HG02981 (cell line): ENCODE data around the gene MEDAG.

Experiments used
- ATAC-seq: cut with Tn5 transposase; IDR thresholded peaks from one replicate; pipeline ENCODE4 v1.9.1; 2021; ENCODE audit warnings: mild to moderate bottlenecking, moderate library complexity; ENCODE audit not compliant: unreplicated experiment

The MEDAG gene

GRCh38 chr13:30905932-30906383 lies at the start of gene MEDAG:
MEDAG (plus strand) TSS chr13:30906271; CDS start chr13:30906516, 245 bp downstream.
- no peak for ATAC-seq

GRCh38 chr13:30857018-30857417 lies 49.1 kb upstream of the MEDAG start:
- ATAC-seq: no peak

GRCh38 chr13:30857636-30858035 lies 48.4 kb upstream of the MEDAG start:
- ATAC-seq: no peak

DNA sequence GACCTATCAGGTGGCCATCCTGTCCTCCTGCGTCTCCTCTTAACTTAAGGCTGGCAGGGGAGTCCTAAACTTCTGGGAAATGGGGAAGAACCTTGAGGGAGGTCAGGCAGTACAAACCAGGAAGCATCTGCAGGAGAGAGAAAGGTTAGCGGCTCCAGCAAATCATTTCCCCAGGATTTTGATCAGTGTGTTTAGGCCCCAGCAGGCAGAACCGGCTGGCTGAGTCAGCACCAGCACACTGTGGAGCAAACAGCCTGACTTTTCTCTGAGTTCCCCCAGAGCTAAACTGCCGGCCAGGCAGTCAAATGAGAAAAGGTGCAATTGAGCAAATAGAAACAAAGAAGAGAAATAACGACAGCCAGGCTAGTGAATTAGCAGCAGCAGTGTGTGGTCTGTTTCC lies 46.7 kb upstream of the MEDAG start:
- no peak for ATAC-seq

DNA sequence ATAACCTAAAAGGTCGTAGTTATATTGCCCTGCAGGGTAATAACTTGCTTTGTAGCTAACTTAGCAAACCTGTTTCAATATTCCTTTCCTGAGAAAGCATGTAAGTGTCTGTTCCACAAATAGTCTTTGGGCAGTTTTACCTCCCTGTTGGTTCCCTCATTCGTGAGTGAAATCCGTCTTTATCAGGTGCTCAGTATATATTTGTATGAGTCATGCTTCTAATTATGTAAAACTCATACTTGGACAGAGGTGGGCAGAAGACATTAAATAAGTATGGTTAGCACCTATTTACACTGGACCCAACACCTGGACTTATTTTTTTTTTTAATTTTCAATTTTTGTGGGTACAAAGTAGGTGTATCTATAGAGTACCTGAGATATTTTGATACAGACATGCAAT lies 44.9 kb upstream of the MEDAG start:
- no peak for ATAC-seq

DNA sequence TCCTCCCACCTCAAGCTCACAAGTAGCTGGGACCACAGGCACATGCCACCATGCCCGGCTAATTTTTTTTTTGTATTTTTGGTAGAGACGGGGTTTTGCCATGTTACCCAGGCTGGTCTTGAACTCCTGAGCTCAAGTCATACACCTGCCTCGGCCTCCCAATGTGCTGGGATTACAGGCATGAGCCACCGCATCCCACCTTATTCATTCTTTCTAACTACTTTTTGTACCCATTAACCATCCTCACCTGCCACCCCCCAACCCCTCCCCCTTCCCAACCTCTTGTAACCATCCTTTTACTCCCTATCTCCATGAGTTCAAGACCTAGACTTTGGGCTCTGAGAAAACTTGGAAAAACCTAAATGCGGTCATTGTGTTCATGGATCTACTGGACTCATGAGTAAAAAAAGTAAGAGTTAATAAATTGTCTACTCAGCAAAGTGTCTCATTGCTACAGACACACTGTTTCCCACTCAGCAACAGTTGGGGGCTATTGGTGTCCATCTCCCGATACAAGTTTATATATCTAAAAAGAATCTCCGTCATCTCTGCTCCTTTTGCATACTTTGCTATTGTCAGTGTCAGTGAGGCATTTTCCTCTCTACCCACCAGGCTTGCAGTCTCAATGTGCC lies 44.1 kb upstream of the MEDAG start:
- no peak for ATAC-seq

DNA sequence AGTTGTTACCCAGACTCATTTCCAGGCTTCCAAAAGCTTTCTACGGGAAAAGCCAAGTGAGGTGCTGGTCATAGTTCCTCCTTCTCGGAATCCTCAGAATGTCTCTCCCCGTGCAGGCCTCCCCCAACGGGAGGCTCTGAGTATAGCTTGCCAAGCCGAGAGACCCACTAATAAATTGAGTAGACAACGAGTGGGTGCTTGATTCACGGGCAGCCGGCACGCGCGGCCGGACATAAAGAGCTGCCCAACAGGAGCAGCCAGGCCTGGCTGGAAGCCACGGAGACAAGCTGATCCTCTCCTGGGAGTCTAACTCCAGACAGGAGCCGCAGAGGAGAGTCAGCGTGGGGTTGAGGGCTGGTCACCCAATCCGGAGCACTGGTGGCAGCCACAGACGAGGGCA lies 43.4 kb upstream of the MEDAG start:
- ATAC-seq: no peak

DNA sequence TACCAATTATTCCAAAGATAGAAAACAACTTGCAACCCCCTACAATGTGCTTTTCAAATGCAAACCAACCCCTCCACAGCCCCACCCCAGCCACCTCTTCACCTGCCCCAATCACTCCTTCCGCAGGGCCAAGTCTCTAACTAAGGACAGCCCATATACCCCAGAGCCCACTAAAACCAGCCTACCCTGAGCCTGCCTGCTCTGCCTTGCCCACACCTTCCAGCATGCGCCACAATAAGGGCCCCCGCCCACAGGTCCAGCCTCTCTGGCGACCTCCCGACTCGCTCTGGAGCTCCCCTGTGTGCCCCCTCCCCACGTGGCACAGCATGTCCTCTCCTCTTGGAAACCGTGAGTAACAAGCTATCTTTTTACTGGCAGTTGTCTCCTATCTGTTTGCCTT lies 42.8 kb upstream of the MEDAG start:
- ATAC-seq: no peak

- ATAC-seq: no peak
Observed at GRCh38 chr13:30863796-30864195, 42.3 kb upstream of the MEDAG start.

DNA sequence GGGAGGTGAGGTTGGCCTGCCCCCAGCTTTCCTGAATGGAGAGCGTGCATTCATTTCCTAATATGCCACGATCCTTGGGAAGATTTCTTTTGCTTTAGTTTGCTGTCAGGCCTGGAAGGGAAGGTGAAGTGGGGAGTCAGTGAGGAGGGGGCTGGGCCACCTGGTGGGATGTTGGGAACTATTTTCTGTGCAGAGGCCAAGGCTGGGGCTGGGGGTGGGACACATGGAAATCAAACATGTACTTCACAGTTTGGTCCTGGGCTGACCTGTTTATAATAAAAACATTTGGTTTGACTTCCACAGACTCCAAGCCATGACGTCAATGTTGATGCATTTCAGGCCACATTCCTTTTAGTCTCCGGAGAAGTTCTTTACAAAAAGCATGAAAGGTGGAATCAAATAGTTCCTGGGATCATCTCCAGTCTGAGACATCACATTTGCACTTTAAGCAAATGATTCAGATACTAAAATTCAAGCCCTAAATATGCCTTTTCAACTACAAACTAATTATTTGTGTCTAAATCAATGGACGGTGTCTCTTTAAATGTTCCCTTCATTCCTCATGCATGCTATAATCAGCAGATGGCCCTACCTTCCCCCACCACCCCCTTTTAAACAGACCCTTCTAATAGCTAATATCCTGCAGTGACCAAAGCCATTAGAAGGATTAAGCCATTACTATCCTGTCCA lies 41.5 kb upstream of the MEDAG start:
- no peak for ATAC-seq

- ATAC-seq: peak; percentile 91
Observed at GRCh38 chr13:30865123-30866049, 40.7 kb upstream of the MEDAG start.

- ATAC-seq: no peak
Observed at GRCh38 chr13:30866677-30867076, 39.4 kb upstream of the MEDAG start.

DNA sequence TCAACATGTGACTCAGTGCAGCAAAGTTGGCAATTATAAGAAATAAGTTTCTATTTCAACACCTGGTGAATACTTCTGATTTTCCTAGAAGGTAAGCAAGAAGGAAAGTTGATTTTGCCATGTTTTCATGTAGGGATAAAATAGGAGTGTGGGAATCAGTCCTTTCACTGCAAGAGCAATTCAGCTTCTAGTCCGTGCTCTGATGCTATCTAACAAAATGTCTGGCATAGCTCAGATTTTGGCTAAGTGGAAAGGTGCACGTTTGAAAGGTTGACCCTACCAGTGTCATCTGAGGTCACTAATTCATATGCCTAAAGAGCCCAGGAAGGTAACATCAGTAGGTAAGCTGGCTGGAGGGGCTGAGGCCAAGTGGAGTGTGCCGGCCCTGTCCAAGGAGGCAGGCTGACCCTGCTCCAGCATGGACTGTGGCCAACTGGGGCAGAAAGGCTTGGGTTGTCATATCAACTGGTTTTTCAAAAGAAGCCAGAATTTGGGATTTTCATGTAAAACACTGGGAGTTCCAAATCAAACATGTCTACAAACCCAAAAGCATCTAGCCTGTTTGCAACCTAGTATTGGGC lies 38.9 kb upstream of the MEDAG start:
- no peak for ATAC-seq

- no peak for ATAC-seq
Observed at GRCh38 chr13:30868799-30869470, 37.1 kb upstream of the MEDAG start.

- no peak for ATAC-seq
Observed at GRCh38 chr13:30869491-30869890, 36.6 kb upstream of the MEDAG start.

DNA sequence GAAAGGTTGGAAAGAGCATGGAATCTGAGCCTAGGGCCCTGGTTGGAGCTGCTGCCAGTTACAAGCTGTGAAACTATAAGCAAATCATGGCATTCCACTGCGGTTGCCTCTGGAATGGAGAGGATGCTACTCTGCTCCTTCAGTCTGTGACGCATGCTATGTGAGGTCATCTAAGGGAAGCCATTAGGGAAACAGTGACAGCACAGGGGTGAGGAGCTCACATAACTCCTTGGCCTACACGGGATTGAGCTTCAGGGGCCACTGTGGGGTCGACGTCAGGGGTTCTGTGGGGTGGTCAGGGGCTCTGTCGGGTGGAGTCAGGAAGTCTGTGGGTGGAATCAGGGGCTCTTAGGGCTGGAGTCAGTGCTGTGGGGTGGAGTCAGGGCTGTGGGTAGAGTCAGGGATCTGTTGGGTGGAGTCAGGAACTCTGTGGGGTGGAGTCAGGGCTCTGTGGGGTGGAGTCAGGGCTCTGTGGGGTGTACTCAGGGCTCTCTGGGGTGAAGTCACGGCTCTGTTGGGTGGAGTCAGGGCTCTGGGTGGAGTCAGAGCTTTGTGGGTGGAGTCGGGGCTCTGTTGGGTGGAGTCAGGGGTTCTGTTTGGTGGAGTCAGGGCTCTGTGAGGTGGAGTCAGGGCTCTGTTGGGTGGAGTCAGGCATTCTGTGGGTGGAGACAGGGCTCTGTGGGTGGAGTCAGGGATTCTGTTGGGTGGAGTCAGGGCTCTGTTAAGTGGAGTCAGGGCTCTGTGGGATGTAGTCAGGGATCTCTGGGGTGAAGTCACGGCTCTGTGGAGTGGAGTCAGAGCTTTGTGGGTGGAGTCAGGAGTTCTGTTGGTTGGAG lies 35.8 kb upstream of the MEDAG start:
- ATAC-seq: no peak

DNA sequence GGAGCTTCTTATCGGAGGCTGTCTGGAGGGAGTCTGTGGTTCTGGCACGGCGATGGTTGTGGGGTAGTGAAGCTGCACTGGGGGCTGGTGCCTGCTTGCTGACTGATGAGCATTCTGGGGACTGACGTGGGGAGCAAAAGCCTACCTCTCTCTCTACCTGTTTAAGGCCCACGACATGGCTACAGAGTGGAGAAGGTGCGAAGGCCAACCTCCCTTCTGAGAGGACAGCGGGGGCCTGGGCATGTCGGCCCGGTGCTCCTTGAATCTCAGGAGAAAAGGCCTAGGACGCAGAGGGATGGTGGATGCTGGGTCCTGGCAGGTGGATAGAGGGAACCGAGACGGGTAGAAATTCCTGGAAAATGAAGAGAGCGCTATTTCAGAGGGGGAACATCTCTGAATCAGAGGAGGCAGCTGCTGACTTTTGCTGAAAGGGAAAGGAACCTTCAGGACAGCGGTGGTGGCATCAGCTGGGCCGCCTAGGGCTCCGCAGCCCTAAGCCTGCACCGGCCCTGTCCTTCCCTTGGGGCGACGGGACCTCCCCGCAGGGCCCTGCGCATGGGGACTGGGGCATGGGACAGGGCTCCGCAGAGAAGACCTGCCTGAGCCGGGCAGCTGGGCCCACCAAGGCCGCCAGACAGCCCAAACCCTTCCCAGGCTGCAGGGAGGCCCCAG lies 35.0 kb upstream of the MEDAG start:
- no peak for ATAC-seq

GRCh38 chr13:30871588-30872275 lies 34.3 kb upstream of the MEDAG start:
- ATAC-seq: no peak

DNA sequence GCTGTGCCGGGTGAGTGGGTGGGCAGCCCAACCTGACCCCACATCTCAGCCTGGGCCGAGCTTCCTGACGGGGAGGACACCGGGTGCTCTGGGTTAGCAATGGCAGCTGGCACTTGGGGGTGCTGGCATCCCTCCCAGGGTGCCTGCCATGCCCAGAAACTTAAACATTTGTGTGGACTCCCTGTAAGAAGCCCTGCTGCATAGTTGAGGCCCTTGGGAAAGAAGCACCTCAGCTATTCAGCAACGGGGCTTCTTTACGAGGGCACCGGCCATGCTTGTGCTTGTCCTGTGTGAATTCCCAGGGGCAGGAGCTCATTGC lies 33.8 kb upstream of the MEDAG start:
- ATAC-seq: no peak
